HG02610 (cell line): ENCODE measurements around the gene ZSCAN5C.
"Not testable (repeated sequence)": the region's sequence is repeated elsewhere in the genome, so short reads cannot be mapped to it uniquely, and the experiment has no call there.

ENCODE experiments used
- ATAC-seq: cut with Tn5 transposase; IDR thresholded peaks from one replicate; pipeline ENCODE4 v1.9.1; 2021; ENCODE audit warnings: mild to moderate bottlenecking, moderate library complexity; ENCODE audit not compliant: unreplicated experiment

ZSCAN5C gene, protein sequence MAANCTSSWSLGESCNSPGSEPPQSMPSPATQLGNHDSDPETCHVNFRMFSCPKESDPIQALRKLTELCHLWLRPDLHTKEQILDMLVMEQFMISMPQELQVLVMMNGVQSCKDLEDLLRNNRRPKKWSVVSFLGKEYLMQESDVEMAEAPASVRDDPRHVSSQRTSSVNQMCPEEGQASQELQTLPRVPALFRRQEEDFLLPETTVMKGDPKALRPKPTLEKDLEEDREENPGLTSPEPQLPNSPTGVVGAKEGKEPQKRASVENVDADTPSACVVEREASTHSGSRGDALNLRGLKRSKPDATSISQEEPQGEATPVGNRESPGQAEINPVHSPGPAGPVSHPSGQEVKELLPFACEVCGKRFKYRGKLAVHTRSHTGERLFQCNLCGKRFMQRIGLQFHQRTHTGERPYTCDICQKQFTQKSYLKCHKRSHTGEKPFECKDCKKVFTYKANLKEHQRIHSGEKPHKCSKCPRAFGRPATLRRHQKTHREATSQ

DNA sequence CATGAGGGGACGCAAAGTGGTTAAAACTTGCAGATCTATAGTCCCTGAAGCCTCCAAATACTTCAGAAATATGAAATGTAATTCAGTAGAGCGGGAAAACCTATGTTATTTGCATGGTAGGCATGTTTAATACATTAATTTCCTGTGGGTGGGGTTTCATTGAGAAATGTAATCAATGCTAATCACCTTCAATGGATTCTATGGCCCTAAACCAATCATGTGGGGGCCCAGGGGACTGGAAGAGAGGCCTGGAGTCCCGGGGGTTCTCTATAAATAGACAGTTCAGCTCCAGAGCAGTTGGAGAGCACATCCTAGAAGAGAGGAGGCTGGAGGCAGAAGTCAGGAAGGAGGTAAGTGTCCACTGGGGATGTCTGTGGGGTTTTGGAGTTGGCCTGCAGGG, at the start of gene ZSCAN5C:
Gene ZSCAN5C (plus strand): TSS at position 301 of the 400 bp plus-strand sequence. CDS start 3,641 bp downstream, outside the sequence.
- ATAC-seq, result no peak

DNA sequence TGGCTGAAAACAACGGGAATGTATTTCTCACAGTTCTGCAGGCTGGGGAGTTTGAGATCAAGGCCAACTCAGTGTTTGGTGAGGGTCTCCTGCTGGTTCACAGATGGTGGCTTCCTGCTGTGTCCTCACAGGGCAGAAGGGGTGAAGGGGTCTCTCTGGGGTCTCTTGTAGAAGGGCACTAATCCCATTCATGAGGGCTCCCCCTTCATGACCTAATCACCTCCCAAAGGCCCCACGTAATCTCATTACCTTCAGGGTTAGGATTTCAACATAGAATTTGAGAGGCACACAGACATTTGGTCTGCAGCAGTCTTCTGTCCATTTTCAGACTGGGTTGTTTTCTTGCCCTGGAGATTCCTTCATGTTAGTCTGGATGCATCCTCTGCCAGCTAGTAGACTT, 49.4 kb upstream of the ZSCAN5C start:
- ATAC-seq, result no peak

DNA sequence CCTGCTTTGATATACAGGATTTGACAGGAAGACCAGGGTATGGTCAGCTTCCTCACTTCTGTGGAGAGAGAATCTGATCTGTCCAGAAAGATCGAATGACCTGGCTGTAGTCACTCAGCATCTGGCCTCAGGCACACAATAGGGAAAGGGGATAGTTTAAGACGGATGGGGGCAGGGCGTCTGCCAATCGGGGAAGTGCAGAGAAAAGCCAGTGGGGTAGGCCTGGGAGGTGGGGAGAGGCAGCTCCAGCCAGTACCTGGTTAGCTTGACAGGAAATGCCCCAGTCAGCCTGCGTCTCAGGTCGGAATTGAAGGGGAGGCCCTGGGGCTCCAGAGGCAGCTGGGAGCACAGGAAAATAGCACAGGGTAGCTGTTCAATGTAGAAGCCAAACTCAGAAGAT, 48.6 kb upstream of the ZSCAN5C start:
- no peak for ATAC-seq

DNA sequence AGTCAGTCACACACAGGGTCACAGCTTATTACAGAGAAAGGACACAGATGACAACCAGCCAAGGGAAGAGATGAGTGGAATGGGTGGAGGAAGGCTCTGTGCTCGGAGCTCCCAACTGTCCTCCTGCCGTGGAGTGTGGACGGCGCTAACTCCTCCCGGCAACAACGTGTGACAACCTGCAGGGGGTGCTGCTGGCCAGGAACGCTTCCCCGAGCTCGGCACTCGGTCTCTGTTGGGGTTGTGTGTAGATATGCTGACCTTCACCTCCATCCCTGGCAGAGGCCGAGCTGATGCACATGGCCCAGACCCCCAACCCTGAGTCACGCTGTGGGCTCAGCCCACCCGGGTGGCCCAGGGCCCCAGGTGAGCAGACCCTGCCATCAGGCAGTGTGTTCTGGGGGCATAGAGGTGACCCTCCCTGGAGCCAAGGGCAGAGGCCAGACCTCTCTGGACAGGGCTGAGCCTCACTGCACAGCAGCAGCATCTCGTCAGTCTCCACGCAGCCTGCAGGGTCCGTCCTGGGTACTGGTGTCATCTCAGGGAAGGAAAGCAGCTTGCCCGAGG, 46.9 kb upstream of the ZSCAN5C start:
- ATAC-seq, result no peak

DNA sequence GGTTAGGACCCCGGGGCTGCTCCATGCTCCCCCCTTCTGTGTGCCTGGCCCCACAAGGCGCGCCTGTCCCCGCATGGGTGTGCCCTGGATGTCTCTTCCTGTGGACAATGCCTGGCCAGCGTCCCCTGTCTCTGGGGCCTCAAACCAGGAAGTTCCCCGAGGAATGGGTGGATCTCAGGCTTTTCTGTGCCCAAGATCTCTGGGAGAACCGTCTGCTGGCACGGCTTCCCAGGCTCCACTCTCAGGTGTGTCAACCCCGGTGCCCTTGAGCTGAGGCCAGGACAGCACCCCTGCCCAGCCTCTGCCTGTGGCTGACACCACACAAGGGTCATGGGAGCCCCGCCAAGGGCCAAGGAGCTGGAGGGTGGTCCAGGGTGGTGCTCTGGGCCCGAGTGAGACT, 45.3 kb upstream of the ZSCAN5C start:
- ATAC-seq, result no peak

DNA sequence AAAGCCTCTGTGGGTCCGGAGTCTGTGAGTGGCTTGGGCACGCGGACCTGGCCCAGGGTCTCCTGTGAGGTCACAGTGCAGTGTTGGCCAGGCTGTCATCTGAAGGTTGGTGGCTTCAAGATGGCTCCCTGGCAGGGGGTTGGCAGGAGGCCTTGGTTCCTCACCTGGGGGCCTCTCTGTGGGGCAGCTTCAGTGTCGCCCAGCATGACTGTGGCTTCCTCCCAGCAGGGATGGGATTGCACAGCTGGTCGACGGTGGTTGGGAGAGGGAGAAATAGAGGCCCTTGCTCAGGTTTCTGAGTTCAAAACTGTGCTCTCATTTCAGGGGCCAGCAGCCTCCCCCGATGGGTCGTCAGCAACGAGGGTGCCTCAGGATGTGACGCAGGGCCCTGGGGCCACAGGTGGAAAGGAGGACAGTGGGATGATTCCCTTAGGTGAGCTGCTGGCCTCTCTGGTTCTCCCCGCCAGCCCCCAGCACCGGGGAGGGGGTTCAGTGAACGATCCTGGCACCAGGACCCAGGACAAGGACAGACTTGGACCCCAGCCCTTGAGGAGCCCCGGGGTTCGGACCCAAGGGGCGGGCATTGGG, 43.8 kb upstream of the ZSCAN5C start:
- ATAC-seq, result no peak

DNA sequence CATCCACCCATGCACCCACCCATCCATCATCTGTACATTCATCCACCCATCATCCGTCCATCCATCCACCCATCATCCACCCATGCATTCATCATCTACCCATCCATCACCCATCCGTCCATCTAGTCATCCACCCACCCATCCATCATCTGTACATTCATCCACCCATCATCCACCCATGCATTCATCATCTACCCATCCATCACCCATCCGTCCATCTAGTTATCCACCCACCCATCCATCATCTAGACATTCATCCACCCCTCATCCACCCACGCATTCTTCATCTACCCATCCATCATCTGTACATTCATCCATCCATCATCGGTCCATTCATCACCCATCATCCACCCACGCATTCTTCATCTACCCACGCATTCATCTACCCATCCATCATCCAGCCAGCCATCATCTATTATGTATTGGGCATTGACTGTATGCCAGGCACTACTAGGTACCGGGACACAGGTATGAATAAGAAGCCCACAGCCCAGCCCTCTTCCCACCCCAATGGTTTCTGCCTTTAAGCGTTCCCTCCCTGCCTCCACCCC, 43.0 kb upstream of the ZSCAN5C start:
- ATAC-seq, result no peak

DNA sequence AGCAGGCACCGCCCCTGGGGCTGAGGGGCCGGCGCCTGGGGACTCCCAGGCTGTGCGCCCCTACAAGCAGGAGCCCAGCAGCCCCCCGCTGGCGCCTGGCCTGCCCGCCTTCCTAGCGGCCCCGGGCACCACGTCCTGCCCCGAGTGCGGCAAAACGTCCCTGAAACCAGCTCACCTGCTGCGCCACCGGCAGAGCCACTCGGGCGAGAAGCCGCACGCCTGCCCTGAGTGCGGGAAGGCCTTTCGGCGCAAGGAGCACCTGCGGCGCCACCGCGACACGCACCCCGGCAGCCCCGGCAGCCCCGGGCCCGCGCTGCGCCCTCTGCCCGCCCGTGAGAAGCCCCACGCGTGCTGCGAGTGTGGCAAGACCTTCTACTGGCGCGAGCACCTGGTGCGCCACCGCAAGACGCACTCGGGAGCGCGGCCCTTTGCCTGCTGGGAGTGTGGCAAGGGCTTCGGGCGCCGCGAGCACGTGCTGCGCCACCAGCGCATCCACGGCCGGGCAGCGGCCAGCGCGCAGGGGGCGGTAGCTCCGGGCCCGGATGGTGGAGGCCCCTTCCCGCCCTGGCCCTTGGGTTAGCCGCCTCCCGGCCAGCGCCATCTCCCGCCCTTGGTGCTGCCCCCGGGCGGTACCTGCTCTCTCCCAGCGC, 42.3 kb upstream of the ZSCAN5C start:
- no peak for ATAC-seq

DNA sequence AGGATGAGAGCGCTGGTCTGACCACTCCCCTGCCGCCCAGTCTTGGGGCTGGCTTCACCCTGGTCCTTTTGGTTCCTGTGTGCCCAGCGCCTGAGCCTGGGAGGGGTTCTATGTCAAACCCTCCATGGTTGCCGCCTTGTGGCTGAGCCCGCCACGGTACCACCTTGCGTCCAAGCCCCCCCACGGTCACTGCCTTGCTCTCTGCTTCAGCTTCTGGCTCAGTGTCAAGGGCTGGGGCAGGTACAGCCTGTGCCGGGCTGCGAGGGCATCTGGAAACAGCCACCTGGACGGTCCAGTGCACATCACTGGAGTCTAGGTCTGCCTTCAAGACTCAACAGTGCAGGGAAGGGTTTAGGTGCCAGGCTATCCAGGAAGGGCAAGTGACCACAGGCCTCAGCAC, 40.5 kb upstream of the ZSCAN5C start:
- ATAC-seq, result no peak

DNA sequence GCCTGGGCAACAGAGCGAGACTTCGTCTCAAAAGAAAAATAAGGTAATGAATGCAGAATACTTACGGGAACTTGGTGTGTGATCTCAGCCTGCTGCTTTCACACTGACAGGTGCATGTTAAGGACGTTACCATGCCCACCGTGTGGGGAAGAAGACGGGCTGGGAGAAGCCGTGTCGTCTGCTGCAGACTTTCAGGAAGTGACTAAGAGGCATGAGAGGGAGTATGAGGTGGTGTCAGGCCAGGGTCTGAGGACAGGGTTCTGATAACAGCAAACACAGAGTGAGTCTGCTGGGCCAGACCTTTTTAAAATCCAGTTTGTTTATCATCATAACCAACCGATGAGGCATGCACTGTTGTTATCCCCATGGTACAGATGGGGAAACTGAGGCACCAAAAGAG, 39.8 kb upstream of the ZSCAN5C start:
- peak; percentile 44 for ATAC-seq

DNA sequence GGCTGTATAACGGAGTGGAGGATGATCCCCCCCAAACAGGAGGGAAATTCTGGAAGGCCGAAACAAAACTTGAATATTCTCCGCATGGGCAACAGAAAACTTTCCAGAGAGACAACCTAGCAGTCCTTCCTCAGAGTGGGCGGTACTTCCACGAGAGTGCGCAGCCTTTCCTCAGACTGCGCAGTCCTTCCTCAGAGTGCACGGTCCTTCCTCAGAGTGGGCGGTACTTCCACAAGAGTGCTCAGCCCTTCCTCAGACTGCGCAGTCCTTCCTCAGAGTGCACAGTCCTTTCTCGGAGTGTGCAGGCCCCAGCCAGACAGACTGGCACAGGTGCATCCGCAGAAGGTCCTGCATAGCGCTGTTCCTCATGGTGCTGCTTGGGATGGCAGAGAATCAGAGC, 39.0 kb upstream of the ZSCAN5C start:
- no peak for ATAC-seq

DNA sequence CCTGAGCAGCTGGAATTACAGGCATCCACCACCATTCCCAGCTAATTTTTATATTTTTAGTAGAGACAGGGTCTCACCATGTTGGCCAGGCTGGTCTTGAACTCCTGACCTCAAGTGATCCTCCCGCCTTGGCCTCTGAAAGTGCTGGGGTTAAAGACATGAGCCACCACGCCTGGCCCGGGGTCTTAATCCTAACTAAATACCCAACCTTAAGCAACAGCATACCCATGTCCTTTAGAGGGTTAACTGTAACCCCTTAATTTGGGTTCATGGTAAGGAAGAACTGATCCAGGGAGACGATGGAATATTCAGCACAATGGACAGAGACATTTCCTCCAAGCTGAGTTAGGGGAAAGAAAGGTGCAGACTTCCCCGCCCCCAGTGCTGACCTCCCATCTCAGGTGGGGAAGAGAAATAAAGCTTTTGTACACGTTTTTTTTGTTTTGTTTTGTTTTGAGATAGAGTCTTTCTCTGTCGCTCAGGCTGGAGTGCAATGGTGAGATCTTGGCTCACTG, 35.0 kb upstream of the ZSCAN5C start:
- ATAC-seq, result no peak

DNA sequence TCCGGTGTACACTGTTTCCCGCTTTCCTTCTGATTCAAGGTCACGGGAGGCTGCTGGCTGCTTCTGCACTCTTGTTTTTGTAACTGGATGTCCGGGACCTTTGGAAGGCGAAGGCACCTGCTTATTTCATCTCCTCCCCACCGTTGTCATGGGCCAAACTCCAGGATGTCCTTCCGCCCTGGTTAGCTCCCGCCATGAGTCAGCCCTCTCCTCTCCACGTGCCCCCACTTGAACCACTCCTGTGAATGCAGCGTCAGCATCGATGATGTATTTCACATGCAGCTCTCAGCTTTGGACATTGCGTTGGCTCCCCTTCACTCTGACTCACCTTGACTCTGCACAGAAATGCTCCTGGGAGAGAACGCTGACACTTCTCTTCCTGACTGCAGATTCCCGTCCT, 31.8 kb upstream of the ZSCAN5C start:
- ATAC-seq, result no peak

DNA sequence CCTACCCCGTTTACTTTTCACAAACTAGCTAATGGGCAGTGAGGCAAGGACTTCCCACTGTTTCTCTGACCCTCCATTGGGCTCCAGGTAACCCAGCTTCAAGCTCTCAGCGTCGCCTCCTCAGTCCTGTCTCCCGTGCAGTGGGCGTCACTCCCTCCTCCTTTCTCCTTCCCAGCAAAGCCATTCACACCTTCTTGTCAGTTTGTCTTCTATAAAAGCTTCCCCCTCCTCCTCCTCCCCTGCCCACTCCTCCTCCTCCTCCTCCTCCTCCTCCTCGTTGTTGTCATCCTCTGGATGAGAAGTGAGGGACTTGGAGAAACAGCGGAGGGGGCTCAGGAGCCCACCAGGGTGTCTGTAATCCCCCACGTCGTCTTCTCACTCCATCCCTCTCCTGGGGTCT, 28.0 kb upstream of the ZSCAN5C start:
- ATAC-seq, result no peak

DNA sequence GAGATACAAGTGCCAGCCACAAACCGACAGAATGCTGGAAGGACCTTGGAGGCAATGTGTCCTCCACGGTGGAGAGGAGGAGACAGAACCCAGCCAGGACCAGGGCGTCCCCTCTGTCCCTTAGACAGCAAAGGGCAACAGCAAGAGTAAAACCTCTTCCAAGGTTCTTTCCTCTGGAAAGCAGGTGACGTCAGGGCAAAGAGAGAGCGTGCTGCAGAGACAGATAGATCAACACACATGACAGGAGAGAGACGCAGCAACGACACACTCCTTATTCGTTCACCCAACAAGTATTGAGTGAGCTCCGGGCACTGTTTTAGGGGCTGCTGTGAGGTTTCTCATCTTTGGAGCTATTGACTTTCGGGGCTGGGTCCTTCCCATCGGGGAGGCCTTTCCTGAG, 27.5 kb upstream of the ZSCAN5C start:
- ATAC-seq, result no peak

DNA sequence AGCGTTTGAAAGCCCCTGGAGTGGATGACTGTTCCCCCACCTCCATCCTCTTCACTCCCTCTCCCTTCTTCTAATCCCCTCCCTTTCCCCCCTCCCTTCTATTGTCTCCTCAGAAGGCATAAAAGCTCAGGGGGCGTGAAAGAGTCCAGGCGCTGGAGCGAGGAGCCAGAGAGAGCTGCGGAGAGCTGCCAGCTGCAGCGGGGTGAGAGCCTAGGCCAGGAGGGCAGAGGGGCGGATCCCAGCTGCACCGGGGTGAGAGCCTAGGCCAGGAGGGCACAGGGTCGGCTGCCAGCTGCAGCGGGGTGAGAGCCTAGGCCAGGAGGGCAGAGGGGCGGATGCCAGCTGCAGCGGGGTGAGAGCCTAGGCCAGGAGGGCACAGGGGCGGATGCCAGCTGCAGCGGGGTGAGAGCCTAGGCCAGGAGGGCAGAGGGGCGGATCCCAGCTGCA, 26.2 kb upstream of the ZSCAN5C start, which contains the start of gene GALP:
Gene GALP (plus strand): TSS at position 148 of the 447 bp plus-strand sequence. CDS start 1,101 bp downstream, outside the sequence.
- ATAC-seq, result not testable (repeated sequence)

DNA sequence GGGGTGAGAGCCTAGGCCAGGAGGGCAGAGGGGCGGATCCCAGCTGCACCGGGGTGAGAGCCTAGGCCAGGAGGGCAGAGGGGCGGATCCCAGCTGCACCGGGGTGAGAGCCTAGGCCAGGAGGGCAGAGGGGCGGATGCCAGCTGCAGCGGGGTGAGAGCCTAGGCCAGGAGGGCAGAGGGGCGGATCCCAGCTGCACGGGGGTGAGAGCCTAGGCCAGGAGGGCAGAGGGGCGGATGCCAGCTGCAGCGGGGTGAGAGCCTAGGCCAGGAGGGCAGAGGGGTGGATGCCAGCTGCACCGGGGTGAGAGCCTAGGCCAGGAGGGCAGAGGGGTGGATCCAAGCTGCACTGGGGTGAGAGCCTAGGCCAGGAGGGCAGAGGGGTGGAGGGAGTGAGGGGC, 25.8 kb upstream of the ZSCAN5C start:
- not testable (repeated sequence) for ATAC-seq

DNA sequence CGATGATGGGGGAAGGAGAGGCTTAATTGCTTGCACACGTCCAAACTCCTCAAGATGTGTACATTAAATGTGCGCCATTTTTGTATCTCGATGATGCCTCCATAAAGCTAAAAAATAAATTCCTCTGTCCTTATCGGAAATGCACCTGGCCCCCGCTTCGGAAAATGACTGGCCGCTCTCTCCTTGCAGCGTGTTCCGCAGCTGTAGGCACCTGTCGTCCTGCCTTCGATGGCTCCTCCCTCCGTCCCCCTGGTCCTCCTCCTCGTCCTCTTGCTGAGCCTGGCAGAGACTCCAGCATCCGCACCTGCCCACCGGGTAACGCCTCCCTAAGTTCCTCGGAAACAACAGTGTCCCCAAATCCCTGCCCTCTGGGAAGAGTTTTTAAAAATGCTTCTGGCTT, 25.2 kb upstream of the ZSCAN5C start:
- no peak for ATAC-seq

DNA sequence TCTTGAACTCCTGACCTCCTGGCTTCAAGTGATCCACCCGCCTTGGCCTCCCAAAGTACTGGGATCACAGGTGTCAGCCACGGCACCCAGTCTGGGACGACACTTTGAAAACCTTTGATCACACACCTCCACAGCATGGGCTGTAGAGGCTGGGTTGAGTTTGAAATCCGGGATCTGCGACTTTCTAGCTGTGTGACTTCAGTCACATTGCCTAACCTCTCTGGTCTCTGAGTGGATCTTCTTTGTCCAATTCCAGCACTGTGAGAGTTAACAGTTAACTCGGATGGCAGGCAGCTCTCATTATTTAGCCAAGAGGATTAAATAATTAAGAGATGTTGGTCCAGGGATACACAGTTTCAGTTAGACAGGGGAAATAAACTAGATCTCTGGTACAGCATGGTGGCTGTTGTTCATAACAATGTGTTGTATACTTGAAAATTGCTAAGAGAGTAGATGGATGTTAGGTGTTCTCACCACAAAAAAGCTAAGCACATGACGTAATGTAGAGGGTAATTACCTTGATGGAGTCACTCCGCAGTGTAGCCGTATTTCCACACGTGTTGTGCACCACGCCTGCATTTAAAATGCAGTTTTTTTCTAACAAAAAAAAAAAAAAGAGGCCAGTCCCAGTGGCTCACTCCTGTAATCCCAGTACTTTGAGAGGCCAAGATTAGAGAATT, 24.4 kb upstream of the ZSCAN5C start:
- ATAC-seq, result no peak

DNA sequence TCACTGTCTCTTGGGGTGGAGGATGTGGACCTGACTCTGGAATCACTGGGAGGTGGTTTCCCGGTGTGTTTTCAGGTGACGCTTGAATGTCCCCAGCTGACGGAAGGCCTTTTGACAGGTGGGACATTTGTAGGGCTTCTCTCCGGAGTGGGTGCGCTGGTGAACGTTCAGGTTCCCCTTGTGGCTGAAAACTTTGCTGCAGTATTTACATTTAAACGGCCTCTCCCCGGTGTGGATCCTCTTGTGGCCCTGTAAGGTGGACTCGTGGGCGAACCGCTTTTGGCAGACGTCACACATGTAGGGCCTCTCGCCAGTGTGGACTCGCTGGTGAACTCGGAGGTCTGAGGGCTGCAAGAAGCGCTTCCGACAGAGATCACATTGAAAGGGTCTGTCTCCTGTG, 12.3 kb upstream of the ZSCAN5C start:
- ATAC-seq, result no peak
